ENCODE measurements around the gene PPOX.

Gene PPOX

DNA sequence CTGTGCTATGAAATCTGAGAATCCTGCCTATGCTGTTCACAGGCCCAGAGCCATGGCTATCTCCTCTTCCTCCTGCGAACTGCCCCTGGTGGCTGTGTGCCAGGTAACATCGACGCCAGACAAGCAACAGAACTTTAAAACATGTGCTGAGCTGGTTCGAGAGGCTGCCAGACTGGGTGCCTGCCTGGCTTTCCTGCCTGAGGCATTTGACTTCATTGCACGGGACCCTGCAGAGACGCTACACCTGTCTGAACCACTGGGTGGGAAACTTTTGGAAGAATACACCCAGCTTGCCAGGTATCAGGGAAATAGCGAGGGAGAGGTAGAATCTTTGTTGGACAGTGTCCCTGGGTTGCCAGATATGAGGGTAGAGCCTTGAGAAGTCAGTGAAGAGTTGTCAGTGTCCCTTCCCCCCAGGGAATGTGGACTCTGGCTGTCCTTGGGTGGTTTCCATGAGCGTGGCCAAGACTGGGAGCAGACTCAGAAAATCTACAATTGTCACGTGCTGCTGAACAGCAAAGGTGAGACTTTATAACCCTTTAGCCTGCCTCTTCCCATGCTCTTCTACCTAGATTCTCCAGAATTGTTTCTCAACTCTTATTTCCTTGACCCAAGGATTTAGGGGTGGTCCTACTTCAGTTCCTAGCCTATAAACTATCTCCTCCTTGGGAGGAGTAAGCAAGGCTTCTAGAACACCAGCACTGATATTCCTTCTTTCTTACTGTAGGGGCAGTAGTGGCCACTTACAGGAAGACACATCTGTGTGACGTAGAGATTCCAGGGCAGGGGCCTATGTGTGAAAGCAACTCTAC lies 46.9 kb upstream of the PPOX start:
- peak overlapping the region; percentile 82 for H3K4me3 ChIP-seq (ENCODE audit: insufficient read depth, low read length, poor library complexity, severe bottlenecking)
- H3K36me3 ChIP-seq (ENCODE audit: low read length): 0 out of 2 replicates have a peak, but pooled peaks cover 4% of the 10 kb centered on the region
- peak overlapping the region; percentile 48 for H3K27ac ChIP-seq (ENCODE audit: low read depth, low read length)
- no peaks in the 10 kb centered on the region for H3K9me3 ChIP-seq (ENCODE audit: insufficient read depth, low read length)
- peaks cover 44% of the 10 kb centered on the region for H3K79me2 ChIP-seq (ENCODE audit: insufficient read depth, low read length)
- H3K4me2 ChIP-seq (ENCODE audit: low read depth, low read length, poor library complexity, severe bottlenecking): peak overlapping the region; percentile 73
- no peaks in the 10 kb centered on the region for H3K27me3 ChIP-seq (ENCODE audit: low read length)
- H4K20me1 ChIP-seq (ENCODE audit: low read depth, low read length): no peaks in the 10 kb centered on the region
- peak overlapping the region; percentile 73 for H3K9ac ChIP-seq (ENCODE audit: low read length)
- no peak overlapping the region for H2AFZ ChIP-seq (ENCODE audit: low read depth, low read length, severe bottlenecking)
- TF ChIP-seq, protein P1, sequence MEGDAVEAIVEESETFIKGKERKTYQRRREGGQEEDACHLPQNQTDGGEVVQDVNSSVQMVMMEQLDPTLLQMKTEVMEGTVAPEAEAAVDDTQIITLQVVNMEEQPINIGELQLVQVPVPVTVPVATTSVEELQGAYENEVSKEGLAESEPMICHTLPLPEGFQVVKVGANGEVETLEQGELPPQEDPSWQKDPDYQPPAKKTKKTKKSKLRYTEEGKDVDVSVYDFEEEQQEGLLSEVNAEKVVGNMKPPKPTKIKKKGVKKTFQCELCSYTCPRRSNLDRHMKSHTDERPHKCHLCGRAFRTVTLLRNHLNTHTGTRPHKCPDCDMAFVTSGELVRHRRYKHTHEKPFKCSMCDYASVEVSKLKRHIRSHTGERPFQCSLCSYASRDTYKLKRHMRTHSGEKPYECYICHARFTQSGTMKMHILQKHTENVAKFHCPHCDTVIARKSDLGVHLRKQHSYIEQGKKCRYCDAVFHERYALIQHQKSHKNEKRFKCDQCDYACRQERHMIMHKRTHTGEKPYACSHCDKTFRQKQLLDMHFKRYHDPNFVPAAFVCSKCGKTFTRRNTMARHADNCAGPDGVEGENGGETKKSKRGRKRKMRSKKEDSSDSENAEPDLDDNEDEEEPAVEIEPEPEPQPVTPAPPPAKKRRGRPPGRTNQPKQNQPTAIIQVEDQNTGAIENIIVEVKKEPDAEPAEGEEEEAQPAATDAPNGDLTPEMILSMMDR (IDR thresholded peaks at IDR 0.05; ENCODE audit: insufficient read depth, low read length, poor library complexity, severe bottlenecking): peak; percentile 17
- no peak for TF ChIP-seq EZH2phosphoT487 (conservative IDR thresholded peaks at IDR 0.05; ENCODE audit: low read length)
- no peaks in the 10 kb centered on the region for H3K9me2 ChIP-seq (replicated peaks; ENCODE audit: insufficient read depth, low read length)
- H3F3A ChIP-seq (ENCODE audit: insufficient read depth): 0 out of 2 replicates have a peak, but pooled peaks cover 8% of the 10 kb centered on the region

DNA sequence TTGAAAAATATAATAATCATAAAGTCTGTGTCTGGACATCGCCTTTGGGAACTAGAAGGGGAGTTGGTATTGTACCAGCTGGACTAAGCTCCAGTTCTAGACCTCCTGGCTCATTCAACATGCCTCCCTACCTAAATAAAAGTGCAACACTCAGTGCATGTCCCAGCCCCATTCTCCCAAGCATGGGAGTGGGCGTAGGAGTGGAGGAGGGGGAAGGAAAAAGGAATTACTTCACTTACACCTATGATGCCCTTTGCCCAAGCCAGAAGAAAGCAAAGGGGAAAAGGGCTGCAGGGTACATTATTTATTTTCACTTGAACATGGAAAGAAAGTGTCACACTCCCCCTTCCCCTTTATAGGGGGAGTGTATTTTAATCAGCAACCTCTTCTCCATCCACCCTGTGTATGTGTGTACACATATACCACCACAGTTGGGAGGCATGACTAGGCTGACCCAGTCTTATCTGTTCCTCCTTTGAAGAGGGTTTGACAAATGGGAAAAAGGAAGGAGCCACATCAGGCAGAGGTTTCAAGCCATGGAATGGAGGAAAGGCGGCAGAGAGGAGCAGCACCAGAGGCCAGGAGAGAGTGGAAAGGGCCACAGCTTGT lies 45.1 kb upstream of the PPOX start:
- Histone ChIP-seq H3K79me2 (ENCODE audit: insufficient read depth, low read length) (peaks cover 26% of the 10 kb centered on the region), H3K4me2 (ENCODE audit: low read depth, low read length, poor library complexity, severe bottlenecking) (no peak overlapping the region), H4K20me1 (ENCODE audit: low read depth, low read length) (no peaks in the 10 kb centered on the region), H3K27ac (ENCODE audit: low read depth, low read length) (no peak overlapping the region), H3F3A (ENCODE audit: insufficient read depth) (0 out of 2 replicates have a peak, but pooled peaks cover 8% of the 10 kb centered on the region), H3K9me2 (replicated peaks; ENCODE audit: insufficient read depth, low read length) (no peaks in the 10 kb centered on the region), H3K36me3 (ENCODE audit: low read length) (0 out of 2 replicates have a peak, but pooled peaks cover 4% of the 10 kb centered on the region), H3K9ac (ENCODE audit: low read length) (no peak overlapping the region), H3K9me3 (ENCODE audit: insufficient read depth, low read length) (no peaks in the 10 kb centered on the region), H2AFZ (ENCODE audit: low read depth, low read length, severe bottlenecking) (no peak overlapping the region), H3K4me3 (ENCODE audit: insufficient read depth, low read length, poor library complexity, severe bottlenecking) (no peak overlapping the region), H3K27me3 (ENCODE audit: low read length) (no peaks in the 10 kb centered on the region)
- no peak for TF ChIP-seq EZH2phosphoT487 (conservative IDR thresholded peaks at IDR 0.05; ENCODE audit: low read length)
- TF ChIP-seq, protein P1 (IDR thresholded peaks at IDR 0.05; ENCODE audit: insufficient read depth, low read length, poor library complexity, severe bottlenecking): no peak

DNA sequence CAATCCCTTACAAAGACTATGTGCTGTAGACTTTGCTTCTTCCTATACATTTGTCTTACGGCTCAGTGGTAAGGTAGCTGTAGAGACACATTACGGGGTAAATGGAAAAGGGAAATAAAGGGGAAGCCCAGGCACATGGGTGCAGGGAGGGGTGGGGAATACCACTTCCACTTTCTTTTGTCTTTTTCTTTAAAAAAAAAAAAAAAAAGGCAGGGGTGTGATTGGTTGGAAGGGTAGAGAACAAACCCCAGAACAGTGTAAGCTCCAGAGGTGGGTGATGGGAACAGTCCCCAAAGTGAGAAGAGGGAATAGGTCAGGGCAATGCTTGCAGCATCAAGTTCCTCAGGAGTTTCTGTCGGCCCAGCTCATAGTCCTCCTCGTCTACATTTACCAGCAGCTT lies 44.4 kb upstream of the PPOX start:
- H3F3A ChIP-seq (ENCODE audit: insufficient read depth): 0 out of 2 replicates have a peak, but pooled peaks cover 8% of the 10 kb centered on the region
- no peaks in the 10 kb centered on the region for H3K9me2 ChIP-seq (replicated peaks; ENCODE audit: insufficient read depth, low read length)
- TF ChIP-seq, protein P1 (IDR thresholded peaks at IDR 0.05; ENCODE audit: insufficient read depth, low read length, poor library complexity, severe bottlenecking): no peak
- no peak for TF ChIP-seq EZH2phosphoT487 (conservative IDR thresholded peaks at IDR 0.05; ENCODE audit: low read length)
- no peak overlapping the region for H3K9ac ChIP-seq (ENCODE audit: low read length)
- H3K27me3 ChIP-seq (ENCODE audit: low read length): no peaks in the 10 kb centered on the region
- H3K4me3 ChIP-seq (ENCODE audit: insufficient read depth, low read length, poor library complexity, severe bottlenecking): no peak overlapping the region
- no peak overlapping the region for H3K4me2 ChIP-seq (ENCODE audit: low read depth, low read length, poor library complexity, severe bottlenecking)
- 0 out of 2 replicates have a peak, but pooled peaks cover 4% of the 10 kb centered on the region for H3K36me3 ChIP-seq (ENCODE audit: low read length)
- H3K27ac ChIP-seq (ENCODE audit: low read depth, low read length): no peak overlapping the region
- peaks cover 20% of the 10 kb centered on the region for H3K79me2 ChIP-seq (ENCODE audit: insufficient read depth, low read length)
- H4K20me1 ChIP-seq (ENCODE audit: low read depth, low read length): no peaks in the 10 kb centered on the region
- no peak overlapping the region for H2AFZ ChIP-seq (ENCODE audit: low read depth, low read length, severe bottlenecking)
- H3K9me3 ChIP-seq (ENCODE audit: insufficient read depth, low read length): no peaks in the 10 kb centered on the region
